ENCODE results near the gene DGKG. TPM values are rescaled to one million over a fixed set of nuclear protein-coding genes. Genes with fewer than 3 reads are reported as not detected.

The DGKG gene
- total and polyA plus RNA-seq, 10 of the 15 experiments (the other 5 are each of a cell fraction or from before 2014, with no cell fraction given) = 0.39 to 6.2 (median 4.7) TPM

DNA sequence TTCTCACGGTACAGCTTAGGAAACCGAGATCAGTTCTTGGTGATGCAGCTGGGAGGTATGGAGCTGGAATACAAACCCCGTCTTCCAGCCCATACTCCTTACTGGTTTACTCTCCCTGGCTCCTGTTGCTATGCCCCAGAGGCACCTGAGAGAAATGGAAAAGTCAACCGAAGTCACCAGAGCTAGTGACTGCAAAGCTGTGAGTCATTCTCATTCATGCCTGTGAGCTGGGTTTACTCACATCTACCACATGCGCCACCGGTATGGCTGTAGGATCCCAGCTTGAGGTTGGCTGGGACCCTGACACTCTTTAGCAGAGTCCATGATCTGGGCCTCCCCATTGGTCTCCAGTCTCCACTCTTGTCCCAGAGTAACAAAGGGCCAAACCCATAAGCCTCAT, 141.7 kb downstream of the DGKG start (continued):
- no peak for TF ChIP-seq POLR2AphosphoS2 (IDR thresholded peaks at IDR 0.05; ENCODE audit: low read depth, low read length)
- TF ChIP-seq, protein P1, sequence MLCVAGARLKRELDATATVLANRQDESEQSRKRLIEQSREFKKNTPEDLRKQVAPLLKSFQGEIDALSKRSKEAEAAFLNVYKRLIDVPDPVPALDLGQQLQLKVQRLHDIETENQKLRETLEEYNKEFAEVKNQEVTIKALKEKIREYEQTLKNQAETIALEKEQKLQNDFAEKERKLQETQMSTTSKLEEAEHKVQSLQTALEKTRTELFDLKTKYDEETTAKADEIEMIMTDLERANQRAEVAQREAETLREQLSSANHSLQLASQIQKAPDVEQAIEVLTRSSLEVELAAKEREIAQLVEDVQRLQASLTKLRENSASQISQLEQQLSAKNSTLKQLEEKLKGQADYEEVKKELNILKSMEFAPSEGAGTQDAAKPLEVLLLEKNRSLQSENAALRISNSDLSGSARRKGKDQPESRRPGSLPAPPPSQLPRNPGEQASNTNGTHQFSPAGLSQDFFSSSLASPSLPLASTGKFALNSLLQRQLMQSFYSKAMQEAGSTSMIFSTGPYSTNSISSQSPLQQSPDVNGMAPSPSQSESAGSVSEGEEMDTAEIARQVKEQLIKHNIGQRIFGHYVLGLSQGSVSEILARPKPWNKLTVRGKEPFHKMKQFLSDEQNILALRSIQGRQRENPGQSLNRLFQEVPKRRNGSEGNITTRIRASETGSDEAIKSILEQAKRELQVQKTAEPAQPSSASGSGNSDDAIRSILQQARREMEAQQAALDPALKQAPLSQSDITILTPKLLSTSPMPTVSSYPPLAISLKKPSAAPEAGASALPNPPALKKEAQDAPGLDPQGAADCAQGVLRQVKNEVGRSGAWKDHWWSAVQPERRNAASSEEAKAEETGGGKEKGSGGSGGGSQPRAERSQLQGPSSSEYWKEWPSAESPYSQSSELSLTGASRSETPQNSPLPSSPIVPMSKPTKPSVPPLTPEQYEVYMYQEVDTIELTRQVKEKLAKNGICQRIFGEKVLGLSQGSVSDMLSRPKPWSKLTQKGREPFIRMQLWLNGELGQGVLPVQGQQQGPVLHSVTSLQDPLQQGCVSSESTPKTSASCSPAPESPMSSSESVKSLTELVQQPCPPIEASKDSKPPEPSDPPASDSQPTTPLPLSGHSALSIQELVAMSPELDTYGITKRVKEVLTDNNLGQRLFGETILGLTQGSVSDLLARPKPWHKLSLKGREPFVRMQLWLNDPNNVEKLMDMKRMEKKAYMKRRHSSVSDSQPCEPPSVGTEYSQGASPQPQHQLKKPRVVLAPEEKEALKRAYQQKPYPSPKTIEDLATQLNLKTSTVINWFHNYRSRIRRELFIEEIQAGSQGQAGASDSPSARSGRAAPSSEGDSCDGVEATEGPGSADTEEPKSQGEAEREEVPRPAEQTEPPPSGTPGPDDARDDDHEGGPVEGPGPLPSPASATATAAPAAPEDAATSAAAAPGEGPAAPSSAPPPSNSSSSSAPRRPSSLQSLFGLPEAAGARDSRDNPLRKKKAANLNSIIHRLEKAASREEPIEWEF (IDR thresholded peaks at IDR 0.05; ENCODE audit: insufficient replicate concordance, low read depth, low read length) = no peak
- TF ChIP-seq ZNF622 (IDR thresholded peaks at IDR 0.05) = no peak
- TF ChIP-seq BRCA1 (IDR thresholded peaks at IDR 0.05; ENCODE audit: low read depth, low read length) = no peak

DNA sequence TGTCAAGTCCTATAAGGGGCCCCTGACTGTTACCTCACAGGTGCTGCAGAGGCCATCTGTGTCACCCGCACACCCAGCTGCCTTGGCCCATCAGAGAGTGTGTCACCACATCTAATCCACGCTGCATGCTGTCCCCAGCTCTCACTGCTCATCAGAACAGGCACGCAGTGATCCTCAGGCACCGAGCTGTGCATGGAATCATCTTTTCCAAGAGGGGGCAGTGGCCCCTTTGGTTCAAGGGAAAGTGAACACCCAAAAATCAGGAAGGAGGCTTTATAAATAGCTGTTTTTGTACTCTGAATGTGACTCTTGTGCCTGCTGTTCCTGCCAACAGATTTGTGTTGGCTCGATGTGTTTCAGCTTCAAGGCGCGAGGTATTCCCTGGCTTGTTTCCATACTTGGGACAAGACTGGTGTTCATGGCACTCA, 142.8 kb downstream of the DGKG start:
- Histone ChIP-seq H3K79me2 (ENCODE audit: control insufficient read depth, insufficient read depth, low read length) (no peaks in the 10 kb centered on the region), H4K20me1 (ENCODE audit: control insufficient read depth, insufficient read depth) (no peaks in the 10 kb centered on the region), H3K27ac (ENCODE audit: control insufficient read depth, insufficient read depth) (no peak overlapping the region), H3K9me3 (replicated peaks; ENCODE audit: control insufficient read depth, insufficient read depth, low read length) (no peaks in the 10 kb centered on the region), H3K4me3 (no peak overlapping the region), H3K27me3 (replicated peaks in 1 of 2; ENCODE audit: control insufficient read depth in 2 of 2, insufficient read depth in 2 of 2, low read length in 1 of 2) (no peaks in the 10 kb centered on the region; a peak in 1 of 4 replicates), H2AFZ (ENCODE audit: control insufficient read depth, low read depth, low read length) (no peak overlapping the region), H3K4me1 (ENCODE audit: control insufficient read depth, insufficient read depth, low read length) (peaks cover 26% of the 10 kb centered on the region), H3K9ac (ENCODE audit: control insufficient read depth, insufficient read depth, low read length) (no peak overlapping the region), H3K4me2 (ENCODE audit: control insufficient read depth, insufficient read depth) (no peak overlapping the region), H3K36me3 (ENCODE audit: control insufficient read depth in 2 of 2, insufficient read depth in 2 of 2, low read length in 1 of 2) (no peaks in the 10 kb centered on the region)
- WGBS (ENCODE audit: insufficient coverage, insufficient replicate concordance, low lambda C conversion rate, missing lambda C conversion rate) = 91% methylated on average over 7 of the region's 7 CpGs
- ChIA-PET SMC1A (ENCODE audit: uncharacterized antibody, unreplicated experiment) (interaction anchor here (0.9 to 3.5 kb wide), 11 partner anchors 9 to 320 kb away, joined by 3 to 23 read pairs (median 4); no protein-coding TSS in a partner anchor), RAD21 (ENCODE audit: unreplicated experiment) (interaction anchor here (1.2 to 3.1 kb wide), 3 partner anchors 17 to 66 kb away, joined by 6 to 11 read pairs (median 10); no protein-coding TSS in a partner anchor), CTCF (interaction anchor here (0.6 to 2.4 kb wide), 10 partner anchors 10 to 321 kb away, joined by 3 to 15 read pairs (median 4); no protein-coding TSS in a partner anchor), POLR2A (interaction anchor here (0.6 to 1.1 kb wide), 6 partner anchors 11 to 609 kb away, joined by 3 to 7 read pairs (median 6); no protein-coding TSS in a partner anchor)
- in situ Hi-C loops (cut with MboI) = no loop called here
- intact Hi-C loops (cut with micrococcal nuclease; ENCODE audit: unreplicated experiment) = loop anchor here (5.0 kb wide), 1 partner anchor 67 kb away; no protein-coding TSS in a partner anchor
- FAIRE-seq = no peak
- ATAC-seq = no peak
- TF ChIP-seq MXI1 (IDR thresholded peaks at IDR 0.05; ENCODE audit: low read depth, low read length) (no peak), STAT1 (conservative IDR thresholded peaks at IDR 0.05) (no peak), SUZ12 (IDR thresholded peaks at IDR 0.05; ENCODE audit: unreplicated experiment) (no peak), SMAD5 (IDR thresholded peaks at IDR 0.05; ENCODE audit: low read depth) (no peak), GABPA (IDR thresholded peaks at IDR 0.05; ENCODE audit: low read depth) (no peak), ZNF24 (IDR thresholded peaks at IDR 0.05) (no peak), SREBF1 (IDR thresholded peaks at IDR 0.05; ENCODE audit: low read length) (no peak)
- TF ChIP-seq, protein P2, sequence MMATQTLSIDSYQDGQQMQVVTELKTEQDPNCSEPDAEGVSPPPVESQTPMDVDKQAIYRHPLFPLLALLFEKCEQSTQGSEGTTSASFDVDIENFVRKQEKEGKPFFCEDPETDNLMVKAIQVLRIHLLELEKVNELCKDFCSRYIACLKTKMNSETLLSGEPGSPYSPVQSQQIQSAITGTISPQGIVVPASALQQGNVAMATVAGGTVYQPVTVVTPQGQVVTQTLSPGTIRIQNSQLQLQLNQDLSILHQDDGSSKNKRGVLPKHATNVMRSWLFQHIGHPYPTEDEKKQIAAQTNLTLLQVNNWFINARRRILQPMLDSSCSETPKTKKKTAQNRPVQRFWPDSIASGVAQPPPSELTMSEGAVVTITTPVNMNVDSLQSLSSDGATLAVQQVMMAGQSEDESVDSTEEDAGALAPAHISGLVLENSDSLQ (IDR thresholded peaks at IDR 0.05) = no peak
- TF ChIP-seq, protein P3, sequence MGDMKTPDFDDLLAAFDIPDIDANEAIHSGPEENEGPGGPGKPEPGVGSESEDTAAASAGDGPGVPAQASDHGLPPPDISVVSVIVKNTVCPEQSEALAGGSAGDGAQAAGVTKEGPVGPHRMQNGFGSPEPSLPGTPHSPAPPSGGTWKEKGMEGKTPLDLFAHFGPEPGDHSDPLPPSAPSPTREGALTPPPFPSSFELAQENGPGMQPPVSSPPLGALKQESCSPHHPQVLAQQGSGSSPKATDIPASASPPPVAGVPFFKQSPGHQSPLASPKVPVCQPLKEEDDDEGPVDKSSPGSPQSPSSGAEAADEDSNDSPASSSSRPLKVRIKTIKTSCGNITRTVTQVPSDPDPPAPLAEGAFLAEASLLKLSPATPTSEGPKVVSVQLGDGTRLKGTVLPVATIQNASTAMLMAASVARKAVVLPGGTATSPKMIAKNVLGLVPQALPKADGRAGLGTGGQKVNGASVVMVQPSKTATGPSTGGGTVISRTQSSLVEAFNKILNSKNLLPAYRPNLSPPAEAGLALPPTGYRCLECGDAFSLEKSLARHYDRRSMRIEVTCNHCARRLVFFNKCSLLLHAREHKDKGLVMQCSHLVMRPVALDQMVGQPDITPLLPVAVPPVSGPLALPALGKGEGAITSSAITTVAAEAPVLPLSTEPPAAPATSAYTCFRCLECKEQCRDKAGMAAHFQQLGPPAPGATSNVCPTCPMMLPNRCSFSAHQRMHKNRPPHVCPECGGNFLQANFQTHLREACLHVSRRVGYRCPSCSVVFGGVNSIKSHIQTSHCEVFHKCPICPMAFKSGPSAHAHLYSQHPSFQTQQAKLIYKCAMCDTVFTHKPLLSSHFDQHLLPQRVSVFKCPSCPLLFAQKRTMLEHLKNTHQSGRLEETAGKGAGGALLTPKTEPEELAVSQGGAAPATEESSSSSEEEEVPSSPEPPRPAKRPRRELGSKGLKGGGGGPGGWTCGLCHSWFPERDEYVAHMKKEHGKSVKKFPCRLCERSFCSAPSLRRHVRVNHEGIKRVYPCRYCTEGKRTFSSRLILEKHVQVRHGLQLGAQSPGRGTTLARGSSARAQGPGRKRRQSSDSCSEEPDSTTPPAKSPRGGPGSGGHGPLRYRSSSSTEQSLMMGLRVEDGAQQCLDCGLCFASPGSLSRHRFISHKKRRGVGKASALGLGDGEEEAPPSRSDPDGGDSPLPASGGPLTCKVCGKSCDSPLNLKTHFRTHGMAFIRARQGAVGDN (IDR thresholded peaks at IDR 0.05) = no peak
- BruUV-seq (replicated peaks) = no TSS peak
- no peak for DNase-seq (ENCODE audit: low read depth, low spot score)
